ENCODE data around the gene TMEM250.

TMEM250 gene

DNA sequence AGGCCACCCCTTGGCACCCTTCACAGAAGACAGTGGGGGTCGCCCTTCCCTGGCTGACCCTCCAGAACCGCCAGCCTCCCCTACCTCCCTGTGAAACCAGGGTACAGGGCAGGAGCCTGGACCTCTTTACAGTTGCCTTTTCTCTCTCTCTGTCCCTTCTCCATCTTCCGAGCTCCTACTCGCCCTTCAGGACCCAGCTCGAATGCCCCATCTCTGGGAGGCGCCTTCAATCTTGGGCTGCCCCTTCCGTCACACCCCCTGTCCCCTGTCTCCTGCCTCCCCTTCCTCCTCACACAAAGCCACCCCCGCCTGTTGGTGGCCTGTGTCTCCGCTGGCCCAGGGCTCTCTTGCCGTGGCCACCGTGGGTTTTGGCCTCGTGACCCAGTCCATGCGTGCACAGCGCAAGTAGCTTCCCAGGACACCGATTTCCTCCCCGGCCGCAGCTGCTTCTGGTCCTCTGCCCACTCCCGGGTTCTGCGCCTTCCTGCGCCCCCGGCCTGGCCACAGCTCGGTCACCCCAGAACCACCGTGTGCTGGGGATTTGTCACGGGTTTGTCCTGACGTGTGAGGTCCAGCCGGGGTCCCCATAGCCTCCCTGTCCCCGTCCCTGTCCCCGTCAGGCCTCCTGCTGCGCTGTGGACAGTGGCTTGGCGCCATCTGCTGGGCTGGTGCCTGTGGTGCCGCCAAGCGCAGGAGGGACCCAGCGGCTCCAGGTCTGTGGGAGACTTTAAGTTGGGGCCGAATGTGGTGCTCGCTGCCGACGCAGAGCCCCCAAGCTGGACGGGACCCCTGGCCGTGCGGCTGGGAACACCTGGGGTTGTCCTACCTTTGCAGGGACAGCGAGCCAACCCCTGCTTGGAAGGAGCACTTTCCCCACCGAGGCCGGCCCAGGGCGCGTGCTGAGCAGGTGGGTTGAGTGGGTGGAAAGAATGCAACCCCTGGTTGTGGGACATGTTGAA is 4.0 kb upstream of the TMEM250 start:
- TF ChIP-seq, protein P1, sequence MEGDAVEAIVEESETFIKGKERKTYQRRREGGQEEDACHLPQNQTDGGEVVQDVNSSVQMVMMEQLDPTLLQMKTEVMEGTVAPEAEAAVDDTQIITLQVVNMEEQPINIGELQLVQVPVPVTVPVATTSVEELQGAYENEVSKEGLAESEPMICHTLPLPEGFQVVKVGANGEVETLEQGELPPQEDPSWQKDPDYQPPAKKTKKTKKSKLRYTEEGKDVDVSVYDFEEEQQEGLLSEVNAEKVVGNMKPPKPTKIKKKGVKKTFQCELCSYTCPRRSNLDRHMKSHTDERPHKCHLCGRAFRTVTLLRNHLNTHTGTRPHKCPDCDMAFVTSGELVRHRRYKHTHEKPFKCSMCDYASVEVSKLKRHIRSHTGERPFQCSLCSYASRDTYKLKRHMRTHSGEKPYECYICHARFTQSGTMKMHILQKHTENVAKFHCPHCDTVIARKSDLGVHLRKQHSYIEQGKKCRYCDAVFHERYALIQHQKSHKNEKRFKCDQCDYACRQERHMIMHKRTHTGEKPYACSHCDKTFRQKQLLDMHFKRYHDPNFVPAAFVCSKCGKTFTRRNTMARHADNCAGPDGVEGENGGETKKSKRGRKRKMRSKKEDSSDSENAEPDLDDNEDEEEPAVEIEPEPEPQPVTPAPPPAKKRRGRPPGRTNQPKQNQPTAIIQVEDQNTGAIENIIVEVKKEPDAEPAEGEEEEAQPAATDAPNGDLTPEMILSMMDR (IDR thresholded peaks at IDR 0.05): peak; percentile 96

DNA sequence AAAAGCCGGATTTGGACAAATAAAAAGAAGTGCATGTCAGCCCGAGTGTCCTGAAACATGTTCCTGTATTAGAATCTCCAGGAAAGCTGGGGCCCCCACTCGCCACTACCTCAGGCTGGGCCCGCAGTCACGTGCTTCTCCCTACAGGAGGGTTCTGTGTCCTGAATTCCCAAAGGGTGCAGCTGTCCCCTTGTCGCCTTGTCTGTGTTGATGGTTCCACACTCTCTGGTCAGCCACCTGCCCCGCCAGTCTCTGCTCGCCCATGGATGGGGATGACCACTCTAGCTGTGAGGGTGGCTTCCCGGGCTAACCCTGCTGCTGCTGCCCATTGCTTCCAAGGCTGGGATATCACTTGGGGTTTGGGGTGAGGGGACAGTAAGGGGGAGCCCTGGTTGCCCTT is 3.1 kb upstream of the TMEM250 start:
- TF ChIP-seq, protein P1 (IDR thresholded peaks at IDR 0.05): no peak

DNA sequence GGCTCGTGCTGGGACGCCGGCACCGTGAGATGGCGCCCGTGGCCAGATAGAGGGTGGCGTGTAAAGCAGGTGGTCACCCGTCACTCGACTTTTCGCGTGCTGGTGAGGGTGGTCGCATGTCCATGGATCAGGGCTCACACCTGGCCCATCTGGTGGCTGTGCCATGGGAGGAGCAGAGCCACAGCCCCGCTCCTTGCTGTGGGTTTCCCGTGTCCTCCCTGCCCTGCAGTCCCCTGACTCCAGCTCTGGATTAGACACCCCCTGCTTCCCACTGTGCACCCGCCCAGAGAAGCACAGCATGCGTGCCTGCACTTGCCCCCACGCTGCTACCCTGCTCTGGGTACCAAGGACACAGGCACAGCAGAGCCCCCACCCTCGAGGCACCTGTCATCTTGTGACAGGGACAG is 1.8 kb upstream of the TMEM250 start:
- TF ChIP-seq, protein P1 (IDR thresholded peaks at IDR 0.05): no peak

DNA sequence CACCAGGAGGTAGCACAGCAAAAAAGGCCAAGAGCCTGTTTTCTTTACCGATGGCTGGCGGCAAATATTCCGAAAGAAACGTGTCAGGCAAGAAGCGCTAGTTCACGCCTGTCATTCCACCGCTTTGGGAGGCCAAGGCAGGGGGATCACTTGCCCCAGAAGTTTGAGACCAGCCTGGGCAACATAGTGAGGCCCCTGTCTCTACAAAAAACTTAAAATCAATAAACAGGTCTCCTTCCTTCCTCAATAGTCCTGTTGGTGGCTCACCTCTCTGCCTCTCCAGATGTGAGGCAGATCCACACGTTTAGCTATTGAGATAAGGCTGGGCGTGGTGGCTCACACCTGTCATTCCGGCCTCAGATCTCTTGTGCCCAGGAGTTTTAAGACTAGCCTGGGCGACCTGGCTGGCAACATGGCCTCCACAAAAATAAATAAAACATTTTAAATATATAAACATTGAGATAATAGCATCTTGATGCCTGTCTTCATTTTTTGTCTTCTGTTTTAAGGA is 1.3 kb upstream of the TMEM250 start:
- TF ChIP-seq, protein P1 (IDR thresholded peaks at IDR 0.05): no peak

DNA sequence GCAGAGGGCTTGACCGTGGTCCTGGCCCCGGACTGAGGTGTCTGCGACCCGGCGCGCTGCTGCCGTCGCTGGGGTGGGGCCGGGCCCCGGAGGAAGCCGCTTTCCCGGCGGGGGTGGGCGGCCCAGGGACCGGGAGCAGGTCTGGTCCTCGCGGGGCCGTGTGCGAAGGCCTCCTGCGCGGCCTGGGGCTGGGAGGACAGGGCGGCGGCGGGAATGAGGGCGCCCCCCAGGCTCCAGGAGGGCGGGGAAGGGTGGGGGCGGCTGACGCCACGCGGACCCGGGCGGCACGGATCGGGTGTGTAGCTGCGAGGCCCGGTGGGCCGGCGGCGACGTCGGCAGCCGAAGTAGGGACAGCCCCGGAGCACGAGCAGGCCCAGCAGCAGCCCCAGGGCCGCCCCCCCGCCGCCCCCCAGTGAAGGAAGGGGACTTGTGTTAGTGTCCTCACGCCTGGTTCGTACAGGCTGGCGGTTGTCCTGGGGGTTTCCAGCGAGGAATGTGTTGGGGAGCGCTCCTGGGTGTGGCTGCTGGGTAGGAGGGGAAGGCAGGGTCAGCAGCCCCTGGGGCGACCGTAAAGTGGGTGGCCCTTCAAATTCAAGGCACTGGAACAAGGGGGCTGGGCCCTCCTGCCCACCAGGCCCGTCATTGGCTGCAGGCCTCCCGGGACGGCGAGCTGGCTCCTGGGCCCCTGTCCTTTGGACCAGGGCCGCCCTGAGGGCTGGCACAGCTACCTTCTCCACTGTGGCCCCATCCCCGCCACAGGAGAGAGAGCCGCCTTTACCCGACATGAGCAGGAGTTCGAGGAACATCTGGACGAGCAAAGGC is 597 bp upstream of the TMEM250 start:
- TF ChIP-seq, protein P1 (IDR thresholded peaks at IDR 0.05): no peak

DNA sequence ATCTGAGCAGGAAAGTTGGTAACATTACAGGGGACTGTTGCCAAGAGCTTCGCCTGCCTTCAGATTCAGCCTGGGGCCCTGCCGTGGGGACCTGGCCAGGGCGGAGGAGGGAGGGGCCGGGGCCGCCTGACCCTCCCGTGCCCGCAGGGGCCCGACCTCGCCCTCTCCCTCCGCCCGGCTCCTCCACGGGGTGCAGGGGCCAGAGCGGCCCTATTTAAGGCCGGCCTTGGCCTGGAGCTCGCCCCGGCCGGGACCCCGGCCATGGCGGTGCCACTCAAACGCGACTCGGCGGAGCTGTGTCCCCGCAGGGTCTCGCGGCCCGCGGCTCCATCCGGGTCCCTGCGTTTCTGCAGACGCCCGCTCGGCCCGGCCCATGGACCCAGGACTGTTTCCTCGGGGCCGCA is 757 bp downstream of the TMEM250 start:
- TF ChIP-seq, protein P1 (IDR thresholded peaks at IDR 0.05): no peak

DNA sequence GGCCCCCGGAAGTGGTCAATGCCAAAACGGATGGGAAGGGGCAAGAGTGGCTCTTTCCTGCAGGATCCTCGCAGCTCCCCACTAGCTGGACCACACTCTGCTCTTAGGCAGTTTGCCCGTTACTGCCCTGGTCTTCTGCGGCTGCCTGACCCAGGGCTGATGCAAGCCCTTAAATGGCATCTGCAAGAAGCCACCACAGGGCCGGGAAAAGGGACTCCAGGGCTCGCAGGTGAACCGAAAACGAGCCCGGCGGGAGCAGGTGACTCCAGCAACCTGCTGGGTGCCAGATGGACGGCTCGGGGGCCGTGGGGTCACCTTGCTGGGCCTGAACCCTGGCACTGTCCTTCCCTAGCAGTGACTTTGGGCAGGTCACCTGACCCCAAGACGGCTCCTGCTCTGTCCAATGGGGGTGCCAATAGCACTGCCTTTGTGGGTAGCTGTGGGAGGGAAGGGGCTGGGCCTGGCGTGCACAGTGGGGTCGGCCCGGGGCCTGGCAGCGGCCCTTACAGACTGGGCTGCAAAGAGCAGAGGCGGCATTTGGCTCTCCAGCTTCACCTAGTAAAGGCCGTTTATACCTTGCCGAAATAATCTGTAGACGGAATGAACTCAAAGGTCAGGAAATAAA is 1.3 kb downstream of the TMEM250 start:
- TF ChIP-seq, protein P1 (IDR thresholded peaks at IDR 0.05): no peak

Data from LNCAP (cell line).